Neural cell (in vitro differentiated cells): ENCODE measurements around the gene AGAP3. TPM values are rescaled to one million over a fixed set of nuclear protein-coding genes. Genes with fewer than 3 reads are reported as not detected.

Experiments
- H2AFZ ChIP-seq: fragments of 200-600, 300-800 bp; sonication (generic), shearing (Covaris generic); 2 replicates; pipeline ENCODE4 v1.6.0; 2014; ENCODE audit warnings: low read depth, mild to moderate bottlenecking, antibody characterized with exemption, low read length, moderate library complexity
- H3F3A ChIP-seq: fragments of 200-600 bp; shearing (Covaris generic); 2 replicates; pipeline ENCODE4 v1.6.1; 2016; ENCODE audit warnings: mild to moderate bottlenecking, moderate library complexity, mixed read lengths, antibody characterized with exemption, low read length; ENCODE audit not compliant: insufficient read depth, poor library complexity, severe bottlenecking
- H3K27ac ChIP-seq: fragments of 200-600, 300-800 bp; sonication (generic), shearing (Covaris generic); 2 replicates; pipeline ENCODE4 v1.5.1; 2014; ENCODE audit warnings: mild to moderate bottlenecking, low read length, moderate library complexity
- H3K27me3 ChIP-seq: fragments of 300-800, 200-600 bp; sonication (generic), shearing (Covaris generic); 2 replicates; pipeline ENCODE4 v1.6.0; 2014; ENCODE audit warnings: mild to moderate bottlenecking, low read depth, low read length, moderate library complexity; ENCODE audit not compliant: insufficient read depth
- H3K36me3 ChIP-seq: fragments of 300-800, 200-600 bp; sonication (generic), shearing (Covaris generic); 2 replicates; pipeline ENCODE4 v1.5.1; 2014; ENCODE audit warnings: mild to moderate bottlenecking, antibody characterized with exemption, low read length, moderate library complexity; ENCODE audit not compliant: insufficient read depth
- H3K4me2 ChIP-seq: fragments of 300-800, 200-600 bp; sonication (generic), shearing (Covaris generic); 2 replicates; pipeline ENCODE4 v1.6.0; 2014; ENCODE audit warnings: mild to moderate bottlenecking, low read length
- H3K4me3 ChIP-seq: fragments of 300-800, 200-600 bp; sonication (generic), shearing (Covaris generic); 2 replicates; pipeline ENCODE4 v1.5.1; 2014; ENCODE audit warnings: mild to moderate bottlenecking, low read length, moderate library complexity
- H3K79me2 ChIP-seq: fragments of 200-600 bp; shearing (Covaris generic); replicated peaks from 2 replicates; pipeline ENCODE4 v1.6.0; 2014; ENCODE audit warnings: mild to moderate bottlenecking, low read length, moderate library complexity; ENCODE audit not compliant: insufficient read depth
- H3K9ac ChIP-seq: fragments of 300-800, 200-600 bp; sonication (generic), shearing (Covaris generic); 2 replicates; pipeline ENCODE4 v1.6.1; 2016; ENCODE audit warnings: mild to moderate bottlenecking, low read length, mixed read lengths
- H3K9me2 ChIP-seq: fragments of 200-600 bp; shearing (Covaris generic); 2 replicates; pipeline ENCODE4 v1.6.1; 2016; ENCODE audit warnings: mild to moderate bottlenecking, low read length, mixed read lengths; ENCODE audit not compliant: insufficient read depth
- H3K9me3 ChIP-seq: fragments of 200-600, 300-800 bp; sonication (generic), shearing (Covaris generic); 2 replicates; pipeline ENCODE4 v1.6.1; 2016; ENCODE audit warnings: mild to moderate bottlenecking, mixed run types, low read length, moderate library complexity, mixed read lengths
- H4K20me1 ChIP-seq: fragments of 200-600 bp; shearing (Covaris generic); 2 replicates; pipeline ENCODE4 v1.6.1; 2016; ENCODE audit warnings: mild to moderate bottlenecking, mixed run types; ENCODE audit not compliant: insufficient read depth
- EP300 ChIP-seq: fragments of 450-650 bp; conservative IDR thresholded peaks from 2 replicates; pipeline ENCODE4 v1.6.1; 2014; ENCODE audit warnings: antibody characterized with exemption, mild to moderate bottlenecking, moderate library complexity; ENCODE audit not compliant: poor library complexity, severe bottlenecking
- EZH2 ChIP-seq: fragments of 200-600, 300-800 bp; shearing (Covaris generic), sonication (generic); IDR thresholded peaks from 2 replicates; pipeline ENCODE4 v1.6.1; 2014; ENCODE audit warnings: antibody characterized with exemption, low read length, borderline replicate concordance, mild to moderate bottlenecking; ENCODE audit not compliant: insufficient read depth, poor library complexity, severe bottlenecking
- MXI1 ChIP-seq: fragments of 450-650 bp; conservative IDR thresholded peaks from 2 replicates; pipeline ENCODE4 v1.6.1; 2014; ENCODE audit warnings: antibody characterized with exemption, mild to moderate bottlenecking; ENCODE audit not compliant: poor library complexity, severe bottlenecking
- POLR2AphosphoS5 ChIP-seq: IDR thresholded peaks from 2 replicates; pipeline ENCODE4 v1.6.1; 2012
- RAD21 ChIP-seq: fragments of 450-650 bp; conservative IDR thresholded peaks from 2 replicates; pipeline ENCODE4 v1.6.1; 2014; ENCODE audit warnings: antibody characterized with exemption, mild to moderate bottlenecking, moderate library complexity
- REST ChIP-seq: IDR thresholded peaks from 2 replicates; pipeline ENCODE4 v1.6.1; 2012; ENCODE audit warnings: borderline replicate concordance
- SMC3 ChIP-seq: fragments of 450-650 bp; conservative IDR thresholded peaks from 2 replicates; pipeline ENCODE4 v1.6.1; 2014; ENCODE audit warnings: antibody characterized with exemption, mild to moderate bottlenecking, moderate library complexity; ENCODE audit not compliant: poor library complexity
- TAF1 ChIP-seq: IDR thresholded peaks from 2 replicates; pipeline ENCODE4 v1.6.1; 2012; ENCODE audit warnings: low read depth
- polyA plus RNA-seq: library from polyadenylated mRNA; depleted of rRNA; stranded (reverse); fragments of >200 nt; gene quantifications from 2 replicates; pipeline ENCODE4 v1.2.3, GENCODE V29; 2014
- TF ChIP-seq, protein P1 (sequence below): fragments of 450-650 bp; IDR thresholded peaks from 2 replicates; pipeline ENCODE4 v1.5.1; 2014; ENCODE audit warnings: antibody characterized with exemption, mild to moderate bottlenecking, moderate library complexity; ENCODE audit not compliant: poor library complexity, severe bottlenecking

Gene AGAP3
- polyA plus RNA-seq, 1 donor from 2014 or later: 117 TPM

DNA sequence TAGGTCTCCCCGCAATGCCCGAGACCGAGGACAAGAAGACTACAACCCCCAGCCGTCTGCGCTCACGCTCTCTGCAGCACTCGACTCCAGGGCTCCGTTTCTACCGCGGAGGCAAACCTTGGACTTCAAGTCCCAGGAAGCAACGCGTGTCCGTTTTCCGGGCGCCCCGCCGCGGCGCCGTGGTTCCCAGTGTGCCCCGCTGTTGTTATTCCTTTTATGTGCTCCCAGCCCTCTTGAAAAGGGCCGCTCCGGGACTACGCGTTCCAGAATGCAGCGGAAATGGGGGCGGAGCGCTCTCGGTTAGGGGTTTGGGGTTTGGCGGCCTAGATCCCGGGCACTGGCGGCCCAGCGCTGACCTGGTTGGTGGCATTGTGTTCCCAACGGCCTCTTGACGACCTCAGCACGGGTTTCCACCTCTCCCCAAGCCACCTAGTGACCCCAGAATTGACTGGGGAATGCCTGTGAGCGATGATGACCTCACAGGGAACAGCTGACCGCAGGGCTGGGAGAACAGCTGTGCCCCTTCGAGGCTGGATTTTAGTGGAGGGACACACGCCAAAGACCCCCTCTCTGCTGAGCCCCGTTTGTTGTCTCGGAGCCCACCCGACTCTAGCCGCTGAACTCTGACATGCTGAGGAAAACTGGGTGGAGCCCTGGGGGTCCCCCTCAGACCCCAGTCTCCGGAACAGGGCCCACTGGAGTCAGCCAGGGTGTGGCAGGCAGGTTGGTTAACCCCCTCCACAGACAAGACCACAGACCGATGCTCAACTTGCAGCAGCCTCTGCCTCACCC lies 28.1 kb upstream of the AGAP3 start:
- Histone ChIP-seq H4K20me1 (no peaks in the 10 kb centered on the region), H3K27ac (peak overlapping the region; percentile 95), H3K4me3 (peak overlapping the region; percentile 92), H3K9me3 (no peaks in the 10 kb centered on the region), H3F3A (peaks cover 6% of the 10 kb centered on the region), H3K79me2 (no peaks in the 10 kb centered on the region), H3K9ac (peak overlapping the region; percentile 88), H3K9me2 (no peaks in the 10 kb centered on the region), H3K4me2 (peak overlapping the region; percentile 84), H2AFZ (peak overlapping the region; percentile 84), H3K27me3 (peaks cover 7% of the 10 kb centered on the region), H3K36me3 (no peaks in the 10 kb centered on the region)
- TF ChIP-seq POLR2AphosphoS5: peak; percentile 61
- peak; percentile 31 for TF ChIP-seq EP300
- TF ChIP-seq, protein P1, sequence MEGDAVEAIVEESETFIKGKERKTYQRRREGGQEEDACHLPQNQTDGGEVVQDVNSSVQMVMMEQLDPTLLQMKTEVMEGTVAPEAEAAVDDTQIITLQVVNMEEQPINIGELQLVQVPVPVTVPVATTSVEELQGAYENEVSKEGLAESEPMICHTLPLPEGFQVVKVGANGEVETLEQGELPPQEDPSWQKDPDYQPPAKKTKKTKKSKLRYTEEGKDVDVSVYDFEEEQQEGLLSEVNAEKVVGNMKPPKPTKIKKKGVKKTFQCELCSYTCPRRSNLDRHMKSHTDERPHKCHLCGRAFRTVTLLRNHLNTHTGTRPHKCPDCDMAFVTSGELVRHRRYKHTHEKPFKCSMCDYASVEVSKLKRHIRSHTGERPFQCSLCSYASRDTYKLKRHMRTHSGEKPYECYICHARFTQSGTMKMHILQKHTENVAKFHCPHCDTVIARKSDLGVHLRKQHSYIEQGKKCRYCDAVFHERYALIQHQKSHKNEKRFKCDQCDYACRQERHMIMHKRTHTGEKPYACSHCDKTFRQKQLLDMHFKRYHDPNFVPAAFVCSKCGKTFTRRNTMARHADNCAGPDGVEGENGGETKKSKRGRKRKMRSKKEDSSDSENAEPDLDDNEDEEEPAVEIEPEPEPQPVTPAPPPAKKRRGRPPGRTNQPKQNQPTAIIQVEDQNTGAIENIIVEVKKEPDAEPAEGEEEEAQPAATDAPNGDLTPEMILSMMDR: peak; percentile 32
- TF ChIP-seq TAF1: peak; percentile 31
- TF ChIP-seq EZH2: no peak
- TF ChIP-seq MXI1: peak; percentile 78
- TF ChIP-seq RAD21: no peak
- no peak for TF ChIP-seq REST
- TF ChIP-seq SMC3: no peak

GRCh38 chr7:151058781-151059366 lies 27.4 kb upstream of the AGAP3 start:
- TF ChIP-seq, protein P1: no peak
- no peak for TF ChIP-seq TAF1
- TF ChIP-seq RAD21: no peak
- no peak for TF ChIP-seq SMC3
- no peak for TF ChIP-seq EZH2
- TF ChIP-seq REST: no peak
- TF ChIP-seq MXI1: no peak
- TF ChIP-seq EP300: no peak
- no peak for TF ChIP-seq POLR2AphosphoS5

More at GRCh38 chr7:151058781-151059366, 27.4 kb upstream of the AGAP3 start:
- H3K9ac ChIP-seq: peak overlapping the region; percentile 88
- H3K79me2 ChIP-seq: no peaks in the 10 kb centered on the region
- H3K27me3 ChIP-seq: peaks cover 7% of the 10 kb centered on the region
- peak overlapping the region; percentile 92 for H3K4me3 ChIP-seq
- H3K9me2 ChIP-seq: no peaks in the 10 kb centered on the region
- no peaks in the 10 kb centered on the region for H3K9me3 ChIP-seq
- no peaks in the 10 kb centered on the region for H4K20me1 ChIP-seq
- peak overlapping the region; percentile 84 for H2AFZ ChIP-seq
- H3F3A ChIP-seq: peaks cover 6% of the 10 kb centered on the region
- H3K4me2 ChIP-seq: peak overlapping the region; percentile 84
- H3K36me3 ChIP-seq: no peaks in the 10 kb centered on the region
- H3K27ac ChIP-seq: peak overlapping the region; percentile 95
